Activated CD8-positive, alpha-beta memory T cell treated with anti-CD3 and anti-CD28 coated beads for 24 hours (primary cell): ENCODE measurements around the gene ARFRP1.

Experiments
- DNase-seq: peaks from one replicate; pipeline ENCODE4 v3.0.0-alpha.2; 2020

ARFRP1 gene

GRCh38 chr20:63743210-63743970 is 35.6 kb upstream of the ARFRP1 start:
- DNase-seq = no peak

- no peak for DNase-seq
Observed at GRCh38 chr20:63742381-63743024, 34.7 kb upstream of the ARFRP1 start.

- DNase-seq = no peak
Observed at GRCh38 chr20:63741676-63742380, 34.1 kb upstream of the ARFRP1 start.

- DNase-seq = no peak
Observed at GRCh38 chr20:63741354-63741675, 33.5 kb upstream of the ARFRP1 start.

DNA sequence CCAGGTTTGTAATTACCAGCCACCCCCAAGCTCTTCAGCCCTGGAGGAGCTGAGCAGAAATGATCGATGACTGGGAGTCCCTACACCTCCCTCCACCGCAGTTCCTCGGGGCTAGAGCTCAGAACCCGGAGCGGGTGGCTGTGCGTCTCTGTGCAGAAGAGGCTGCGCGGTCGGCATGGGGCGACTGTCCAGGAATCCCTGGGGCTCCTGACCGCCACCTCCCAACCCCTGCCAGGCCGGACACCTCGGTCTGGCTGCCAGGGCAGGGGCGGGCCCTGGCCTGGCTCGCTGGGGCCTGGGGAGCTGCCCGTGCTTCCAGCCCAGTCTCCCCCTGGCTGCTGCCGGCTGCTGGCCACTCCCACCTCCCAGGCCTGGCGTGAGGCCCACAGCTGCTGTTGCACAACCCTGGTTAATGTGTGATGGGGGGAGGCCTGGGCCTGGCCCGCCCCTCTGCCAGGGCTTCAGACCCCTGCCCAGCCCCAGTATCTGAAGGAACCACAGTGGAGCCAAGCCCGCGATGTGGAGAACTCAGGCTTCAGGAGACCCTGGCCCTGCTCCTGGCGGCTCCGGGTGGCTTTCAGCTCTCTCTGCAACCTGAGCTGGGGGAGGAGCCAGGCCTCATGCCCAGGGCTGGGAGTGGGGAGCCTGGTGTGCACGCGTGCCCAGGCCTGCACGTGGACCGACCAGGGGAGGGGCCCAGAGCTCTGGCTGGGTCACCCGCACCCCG is 33.0 kb upstream of the ARFRP1 start:
- peak; percentile 73 for DNase-seq

- peak; percentile 77 for DNase-seq
Observed at GRCh38 chr20:63740070-63740626, 32.4 kb upstream of the ARFRP1 start.

- peak; percentile 83 for DNase-seq
Observed at GRCh38 chr20:63739130-63740069, 31.6 kb upstream of the ARFRP1 start, which contains the start of gene SLC2A4RG. SLC2A4RG (plus strand) TSS chr20:63739776; CDS start chr20:63739913, 137 bp downstream.

- no peak for DNase-seq
Observed at GRCh38 chr20:63738687-63739129, 30.9 kb upstream of the ARFRP1 start.

GRCh38 chr20:63737945-63738686 is 30.3 kb upstream of the ARFRP1 start:
- peak; percentile 73 for DNase-seq

DNA sequence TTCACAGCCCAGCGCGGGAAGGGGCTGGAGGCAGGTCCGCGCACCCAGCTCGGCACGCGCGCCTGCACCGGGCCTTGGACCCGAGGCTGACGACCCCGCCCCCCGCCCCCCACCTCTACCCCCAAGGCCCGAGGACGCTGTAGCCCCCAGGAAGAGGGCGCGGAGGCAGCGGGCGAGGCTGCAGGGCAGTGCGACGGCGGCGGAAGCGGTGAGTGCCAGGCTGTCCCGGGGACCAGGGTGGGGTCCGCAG is 29.8 kb upstream of the ARFRP1 start:
- no peak for DNase-seq

- DNase-seq = peak; percentile 81
Observed at GRCh38 chr20:63736893-63737694, 29.3 kb upstream of the ARFRP1 start.

GRCh38 chr20:63735859-63736718 is 28.3 kb upstream of the ARFRP1 start, which contains the start of gene LIME1:
LIME1 (plus strand) TSS chr20:63736664; CDS start chr20:63737550, 886 bp downstream.
- peak; percentile 84 for DNase-seq

GRCh38 chr20:63734946-63735858 is 27.4 kb upstream of the ARFRP1 start:
- DNase-seq = no peak

DNA sequence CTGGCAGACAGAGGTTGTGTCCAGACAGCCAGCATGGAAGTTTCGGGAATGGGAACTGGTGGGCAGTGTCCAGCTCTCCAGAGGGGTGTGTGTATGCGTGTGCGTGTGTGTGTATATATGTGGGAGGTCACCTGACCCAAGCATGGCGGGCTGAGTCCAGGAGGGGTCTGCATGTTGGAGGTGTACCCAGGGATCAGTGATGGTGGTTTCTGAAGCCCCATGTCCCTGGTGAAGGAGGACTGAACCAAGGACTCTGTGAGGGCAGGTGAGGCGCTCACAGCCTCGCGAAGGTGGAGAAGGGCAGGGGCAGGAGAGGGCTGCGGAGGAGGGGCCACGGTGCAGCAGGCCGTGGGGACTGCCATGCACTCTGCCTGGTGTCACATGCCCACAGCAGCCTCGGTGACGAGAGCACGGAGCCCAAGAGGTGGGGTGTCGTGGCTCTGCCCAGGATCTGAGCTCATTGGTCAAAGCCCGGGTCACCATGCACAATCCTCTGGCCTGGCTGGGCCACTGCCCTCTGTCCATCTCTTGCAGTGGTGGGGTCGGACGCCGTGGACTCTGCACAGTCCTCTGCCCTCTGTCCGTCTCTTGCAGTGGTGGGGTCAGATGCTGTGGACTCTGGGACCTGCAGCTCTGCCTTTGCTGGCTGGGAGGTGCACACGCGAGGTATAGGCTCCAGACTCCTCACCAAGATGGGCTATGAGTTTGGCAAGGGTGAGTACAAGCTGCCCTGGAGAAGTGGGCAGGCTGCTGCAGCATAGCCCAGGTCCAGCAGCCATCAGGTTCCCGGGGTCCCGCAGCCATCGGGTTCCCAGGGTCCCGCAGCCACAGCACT is 26.6 kb upstream of the ARFRP1 start:
- DNase-seq = no peak

DNA sequence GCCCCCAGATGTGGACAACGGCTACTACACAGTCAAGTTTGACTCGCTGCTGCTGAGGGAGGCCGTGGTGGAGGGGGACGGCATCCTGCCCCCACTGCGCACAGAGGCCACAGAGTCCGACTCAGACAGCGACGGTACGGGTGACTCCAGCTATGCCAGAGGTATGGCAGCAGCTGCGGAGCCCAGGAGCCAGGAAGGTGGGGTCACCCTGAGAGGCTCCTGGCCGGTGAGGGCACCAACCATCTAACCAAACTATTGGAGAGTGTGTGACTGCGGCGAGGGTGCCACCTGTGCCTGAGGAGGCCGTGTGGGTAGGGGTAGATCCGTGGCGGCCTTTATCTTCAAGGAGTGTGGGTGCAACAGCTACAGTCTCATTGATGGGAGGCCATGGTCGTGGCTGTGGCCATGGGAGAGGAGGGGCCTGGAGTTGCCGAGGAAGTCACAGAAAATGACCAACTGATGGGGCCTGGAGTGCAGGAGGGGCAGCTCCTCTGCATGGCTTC is 25.9 kb upstream of the ARFRP1 start:
- DNase-seq = no peak

DNA sequence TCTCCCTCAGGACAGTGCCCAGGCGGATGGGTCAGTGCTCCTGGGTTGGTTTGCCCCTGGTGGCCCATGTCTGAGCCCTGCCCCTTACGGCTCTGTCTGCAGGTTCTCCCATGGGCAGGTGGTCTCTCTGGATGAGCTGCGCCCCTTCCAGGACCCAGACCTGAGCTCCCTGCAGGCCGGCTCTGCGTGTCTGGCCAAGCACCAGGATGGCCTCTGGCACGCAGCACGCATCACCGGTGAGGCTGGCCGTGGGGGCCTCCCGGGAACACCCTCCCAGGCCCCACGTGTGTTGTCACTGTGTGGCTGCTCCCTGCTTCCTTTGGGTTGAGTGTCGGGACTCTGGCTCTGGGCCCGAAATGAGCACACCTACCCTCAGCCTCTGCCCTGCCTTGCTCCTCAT is 25.3 kb upstream of the ARFRP1 start:
- DNase-seq = no peak
